SK-N-SH (cell line): ENCODE measurements around the gene DENND6A. TPM values are rescaled to one million over a fixed set of nuclear protein-coding genes. Genes with fewer than 3 reads are reported as not detected.

Experiments
- CTCF ChIA-PET: fragments of 300-600, 350-600 bp; formaldehyde crosslinking; extraction: SDS; loops from one replicate; lab custom pipeline; 2021; lab: Yijun Ruan, JAX
- POLR2A ChIA-PET: fragments of 350-600 bp; sonication (Branson Sonifier 250); formaldehyde crosslinking; extraction: SDS; loops from one replicate; lab custom pipeline; 2020; ENCODE audit warnings: antibody characterized with exemption, inconsistent platforms; lab: Yijun Ruan, JAX
- DNase-seq: peaks from one replicate; pipeline ENCODE4 v3.0.0; 2012
- H2AFZ ChIP-seq: fragments of 200-600 bp; sonication (generic); 2 replicates; pipeline ENCODE4 v1.8.1; 2016; ENCODE audit warnings: antibody characterized with exemption, mild to moderate bottlenecking, low read depth
- H3F3A ChIP-seq: fragments of 200-600 bp; sonication (generic); replicated peaks from 2 replicates; pipeline ENCODE3; 2016; ENCODE audit warnings: antibody characterized with exemption, mild to moderate bottlenecking; ENCODE audit not compliant: insufficient read depth
- H3K27ac ChIP-seq, 2 experiments: fragments of 200-500 bp in 1 of 2; fragments of 200-600 bp in 1 of 2; sonication (Bioruptor generic) in 1 of 2; sonication (generic), shearing (Covaris generic) in 1 of 2; 2 replicates each; pipeline versions ENCODE4 v1.5.1 to v1.6.1; 2014 to 2016; ENCODE audit warnings: low read depth in 2 of 2, inconsistent platforms in 1 of 2, low read length in 1 of 2, mild to moderate bottlenecking in 1 of 2, mixed read lengths in 1 of 2
- H3K27me3 ChIP-seq: fragments of 200-600 bp; sonication (generic), shearing (Covaris generic); 2 replicates; pipeline ENCODE4 v1.6.1; 2016; ENCODE audit warnings: mixed run types; ENCODE audit not compliant: insufficient read depth
- H3K36me3 ChIP-seq, 2 experiments: fragments of 200-500 bp in 1 of 2; fragments of 200-600 bp in 1 of 2; sonication (Bioruptor generic) in 1 of 2; sonication (generic) in 1 of 2; replicated peaks in 1 of 2; 2 replicates each; pipeline versions ENCODE3 to v1.5.1; 2014 to 2016; ENCODE audit warnings: low read length in 1 of 2, mild to moderate bottlenecking in 1 of 2; ENCODE audit not compliant: insufficient read depth in 2 of 2, control insufficient read depth in 1 of 2
- H3K4me1 ChIP-seq, 2 experiments: fragments of 200-500 bp in 1 of 2; fragments of 200-600 bp in 1 of 2; sonication (Bioruptor generic) in 1 of 2; sonication (generic), shearing (Covaris generic) in 1 of 2; 2 replicates each; pipeline versions ENCODE4 v1.5.1 to v1.6.1; 2014 to 2016; ENCODE audit warnings: low read depth in 1 of 2, low read length in 1 of 2, mixed run types in 1 of 2; ENCODE audit not compliant: insufficient read depth in 2 of 2, control insufficient read depth in 1 of 2
- H3K4me2 ChIP-seq: fragments of 200-600 bp; sonication (generic), shearing (Covaris generic); 2 replicates; pipeline ENCODE4 v1.6.1; 2017; ENCODE audit warnings: mixed run types
- H3K4me3 ChIP-seq, 2 experiments: fragments of 200-500 bp in 1 of 2; fragments of 200-600 bp in 1 of 2; sonication (Bioruptor generic) in 1 of 2; sonication (generic), shearing (Covaris generic) in 1 of 2; 2 replicates each; pipeline versions ENCODE4 v1.5.1 to v1.8.1; 2014 to 2016; ENCODE audit warnings: low read depth in 2 of 2, inconsistent platforms in 1 of 2, low read length in 1 of 2, mild to moderate bottlenecking in 1 of 2, mixed read lengths in 1 of 2, moderate library complexity in 1 of 2
- H3K79me2 ChIP-seq: fragments of 200-600 bp; sonication (generic); 2 replicates; pipeline ENCODE4 v1.8.1; 2017; ENCODE audit warnings: mild to moderate bottlenecking; ENCODE audit not compliant: insufficient read depth
- H3K9ac ChIP-seq: fragments of 200-600 bp; sonication (generic); 2 replicates; pipeline ENCODE4 v1.6.1; 2017; ENCODE audit warnings: mixed run types
- H3K9me2 ChIP-seq: fragments of 200-600 bp; sonication (generic); 2 replicates; pipeline ENCODE4 v1.6.1; 2017; ENCODE audit warnings: mixed run types
- H3K9me3 ChIP-seq: fragments of 200-600 bp; sonication (generic); 2 replicates; pipeline ENCODE4 v1.6.1; 2017; ENCODE audit warnings: mixed run types, mild to moderate bottlenecking, moderate library complexity
- H4K20me1 ChIP-seq: fragments of 200-600 bp; sonication (generic); 2 replicates; pipeline ENCODE4 v1.6.1; 2017; ENCODE audit warnings: mild to moderate bottlenecking, mixed run types; ENCODE audit not compliant: insufficient read depth
- CHD2 ChIP-seq: fragments of 150-350 bp; IDR thresholded peaks from 2 replicates; pipeline ENCODE4 v1.6.1; 2018; ENCODE audit warnings: low read length; ENCODE audit not compliant: partially characterized antibody
- CTCF ChIP-seq: fragments of 200-600 bp; sonication (generic); IDR thresholded peaks from 2 replicates; pipeline ENCODE4 v1.6.1; 2017; ENCODE audit warnings: antibody characterized with exemption, mild to moderate bottlenecking, moderate library complexity
- EP300 ChIP-seq, 2 experiments: IDR thresholded peaks; 2 replicates each; pipeline versions ENCODE4 v1.4.0 to v1.6.1; 2012; ENCODE audit warnings: borderline replicate concordance in 1 of 2, low read depth in 1 of 2, low read length in 1 of 2
- EZH2phosphoT487 ChIP-seq: fragments of 200-600 bp; sonication (generic); IDR thresholded peaks from 2 replicates; pipeline ENCODE4 v1.6.1; 2017; ENCODE audit warnings: low read depth, mixed run types, mild to moderate bottlenecking, antibody characterized with exemption, moderate library complexity, borderline replicate concordance
- FOXJ3 ChIP-seq: sonication (generic); formaldehyde crosslinking; IDR thresholded peaks from 2 replicates; pipeline ENCODE4 v1.5.1; 2020; ENCODE audit warnings: mild to moderate bottlenecking, missing genetic modification reagents
- JUND ChIP-seq: IDR thresholded peaks from 2 replicates; pipeline ENCODE4 v1.4.0; 2012
- MXI1 ChIP-seq: IDR thresholded peaks from 2 replicates; pipeline ENCODE4 v1.6.1; 2012; ENCODE audit warnings: mild to moderate bottlenecking, low read depth, low read length, improper control_type of control experiment
- NRF1 ChIP-seq: IDR thresholded peaks from 2 replicates; pipeline ENCODE4 v1.6.1; 2012; ENCODE audit warnings: low read depth, mild to moderate bottlenecking, low read length
- PBX3 ChIP-seq: IDR thresholded peaks from 2 replicates; pipeline ENCODE4; 2012
- POLR2AphosphoS5 ChIP-seq: IDR thresholded peaks from 2 replicates; pipeline ENCODE4 v1.6.1; 2012; ENCODE audit warnings: low read depth, low read length
- RAD21 ChIP-seq: IDR thresholded peaks from 2 replicates; pipeline ENCODE4 v1.6.1; 2012; ENCODE audit warnings: mild to moderate bottlenecking, low read length
- RCOR1 ChIP-seq: fragments of 150-350 bp; IDR thresholded peaks from 2 replicates; pipeline ENCODE4 v1.6.1; 2017; ENCODE audit warnings: antibody characterized with exemption, low read length
- SIN3A ChIP-seq: IDR thresholded peaks from 2 replicates; pipeline ENCODE4 v1.6.1; 2012; ENCODE audit warnings: low read depth, mild to moderate bottlenecking, low read length, moderate library complexity, borderline replicate concordance
- USF2 ChIP-seq: fragments of 150-350 bp; IDR thresholded peaks from 2 replicates; pipeline ENCODE4 v1.6.1; 2017; ENCODE audit warnings: antibody characterized with exemption, low read length, low read depth, borderline replicate concordance
- ZBTB33 ChIP-seq: IDR thresholded peaks from 2 replicates; pipeline ENCODE4 v1.4.0; 2012; ENCODE audit warnings: low read depth, borderline replicate concordance
- WGBS: methylation state at CpG from one replicate; pipeline ENCODE4 v1.1.6; 2017; ENCODE audit warnings: low lambda C conversion rate; 5-methylcytosine and 5-hydroxymethylcytosine counted together
- polyA plus RNA-seq, 3 experiments: library from polyadenylated mRNA; depleted of rRNA; stranded (reverse); fragments of >200 nt; gene quantifications; 2 replicates each; pipeline ENCODE4 v1.2.3, GENCODE V29; 2012

Gene DENND6A
- polyA plus RNA-seq, 1 of the 3 experiments (the other 2 are of a cell fraction) = 5.8 TPM

- H3K4me3 ChIP-seq = no peak overlapping the region
Measured at GRCh38 chr3:57604971-57605370, 87.9 kb downstream of the DENND6A start.

More at GRCh38 chr3:57604971-57605370, 87.9 kb downstream of the DENND6A start:
- WGBS = 94% methylated on average over 2 of the region's 2 CpGs
- no peak for DNase-seq
- Histone ChIP-seq H3K9ac (no peak overlapping the region), H3K27ac (no peak overlapping the region), H3K4me1 (no peaks in the 10 kb centered on the region), H3K9me2 (no peaks in the 10 kb centered on the region), H3K36me3 (peaks cover 2 to 16% of the 10 kb centered on the region in 2 experiments), H3K27me3 (no peaks in the 10 kb centered on the region), H3K4me2 (no peak overlapping the region), H3K79me2 (peaks cover 4% of the 10 kb centered on the region), H4K20me1 (no peaks in the 10 kb centered on the region), H3F3A (no peaks in the 10 kb centered on the region), H3K9me3 (no peaks in the 10 kb centered on the region), H2AFZ (no peak overlapping the region)
- ChIA-PET CTCF (no interaction called here), POLR2A (no interaction called here)
- TF ChIP-seq RAD21 = no peak
- TF ChIP-seq CHD2 = no peak
- TF ChIP-seq JUND = no peak
- TF ChIP-seq NRF1 = no peak
- TF ChIP-seq CTCF = no peak
- TF ChIP-seq USF2 = no peak
- TF ChIP-seq RCOR1 = no peak
- TF ChIP-seq POLR2AphosphoS5 = no peak
- TF ChIP-seq MXI1 = no peak
- no peak for TF ChIP-seq ZBTB33
- no peak for TF ChIP-seq FOXJ3 (CRISPR knock-in tag)
- no peak for TF ChIP-seq EP300 (IDR thresholded peaks at IDR 0.05; ENCODE audit: borderline replicate concordance in 1 of 2, low read depth in 1 of 2, low read length in 1 of 2)
- TF ChIP-seq PBX3 = no peak
- TF ChIP-seq EZH2phosphoT487 = no peak
- TF ChIP-seq SIN3A = no peak
